HCT116 (cell line): ENCODE results near the gene KCNK18. TPM values are rescaled to one million over a fixed set of nuclear protein-coding genes. Genes with fewer than 3 reads are reported as not detected.
A peak's percentile ranks its signal among the peaks of the same experiment; 100 is the strongest.

Source experiments
- ATAC-seq: fragments of 200-7000 bp; cut with Tn5 transposase; 2 replicates; pipeline ENCODE4 v1.9.1; 2020; ENCODE audit warnings: mild to moderate bottlenecking, moderate library complexity
- BruUV-seq: library from RNA; stranded (reverse); fragments of 400-500 nt; replicated peaks from 2 replicates; lab custom pipeline; 2021; lab: Mats Ljungman, UMichigan
- CTCF ChIA-PET: fragments of 300-600 bp; sonication (Branson Sonifier 250); formaldehyde crosslinking; loops from one replicate; lab custom pipeline; 2021; ENCODE audit warnings: antibody characterized with exemption; lab: Charles Lee
- POLR2A ChIA-PET: fragments of 300-600, 350-600 bp; sonication (Branson Sonifier 250); formaldehyde crosslinking; loops from one replicate; lab custom pipeline; 2021; ENCODE audit warnings: antibody characterized with exemption; lab: Charles Lee
- RAD21 ChIA-PET, 2 experiments: fragments of 300-600 bp; sonication (Branson Sonifier 250); formaldehyde crosslinking; loops; one replicate each; lab custom pipeline; 2023; ENCODE audit warnings: low total read pairs in 2 of 2; ENCODE audit not compliant: uncharacterized antibody in 2 of 2, unreplicated experiment in 2 of 2, low non-redundant PET in 1 of 2; lab: Charles Lee
- DNase-seq: peaks from one replicate; pipeline ENCODE4 v3.0.0-alpha.2; 2010; ENCODE audit warnings: low read depth, low spot score
- H2AFZ ChIP-seq: fragments of 200-600 bp; shearing (Covaris generic), sonication (generic); 2 replicates; pipeline ENCODE4 v1.6.1; 2017; ENCODE audit warnings: low read depth, mixed run types, mixed read lengths, antibody characterized with exemption, low read length; ENCODE audit not compliant: poor library complexity, severe bottlenecking
- H3K27ac ChIP-seq: 2 replicates; pipeline ENCODE4 v1.5.1; 2012; ENCODE audit warnings: low read depth, low read length
- H3K27me3 ChIP-seq: fragments of 200-600 bp; sonication (generic); 2 replicates; pipeline ENCODE4 v1.6.1; 2016; ENCODE audit warnings: mixed run types, low read length, mixed read lengths; ENCODE audit not compliant: insufficient read depth
- H3K36me3 ChIP-seq, 2 experiments: fragments of 200-500 bp in 1 of 2; fragments of 200-600 bp in 1 of 2; sonication (Bioruptor generic) in 1 of 2; sonication (generic) in 1 of 2; 2 replicates each; pipeline versions ENCODE4 v1.5.1 to v1.6.1; 2014 to 2016; ENCODE audit warnings: low read length in 2 of 2, inconsistent platforms in 1 of 2, mixed read lengths in 1 of 2, mixed run types in 1 of 2; ENCODE audit not compliant: insufficient read depth in 2 of 2, control insufficient read depth in 1 of 2
- H3K4me1 ChIP-seq, 2 experiments: fragments of 200-600 bp in 1 of 2; sonication (generic) in 1 of 2; 2 replicates each; pipeline versions ENCODE4 v1.5.1 to v1.6.1; 2012 to 2017; ENCODE audit warnings: low read length in 2 of 2, inconsistent platforms in 1 of 2, mild to moderate bottlenecking in 1 of 2, mixed read lengths in 1 of 2, mixed run types in 1 of 2, moderate library complexity in 1 of 2; ENCODE audit not compliant: insufficient read depth in 2 of 2, control insufficient read depth in 1 of 2
- H3K4me2 ChIP-seq: fragments of 200-600 bp; sonication (generic); 2 replicates; pipeline ENCODE4 v1.6.1; 2017; ENCODE audit warnings: mixed run types, low read length, mixed read lengths
- H3K4me3 ChIP-seq, 2 experiments: fragments of 200-600 bp in 1 of 2; sonication (generic) in 1 of 2; replicated peaks in 1 of 2; 2 replicates each; pipeline ENCODE4 v1.5.1; 2011 to 2016; ENCODE audit warnings: low read length in 2 of 2, control low read depth in 1 of 2, low read depth in 1 of 2, mild to moderate bottlenecking in 1 of 2, mixed read lengths in 1 of 2, mixed run types in 1 of 2
- H3K79me2 ChIP-seq: fragments of 200-600 bp; sonication (generic); 2 replicates; pipeline ENCODE4 v1.6.1; 2017; ENCODE audit warnings: mild to moderate bottlenecking, mixed run types, low read length, moderate library complexity, mixed read lengths; ENCODE audit not compliant: insufficient read depth
- H3K9ac ChIP-seq: fragments of 200-600 bp; sonication (generic); 2 replicates; pipeline ENCODE4 v1.6.1; 2016; ENCODE audit warnings: low read length, mixed read lengths
- H3K9me2 ChIP-seq: fragments of 200-600 bp; sonication (generic), shearing (Covaris generic); 2 replicates; pipeline ENCODE4 v1.6.1; 2017; ENCODE audit warnings: mixed run types, mild to moderate bottlenecking, moderate library complexity; ENCODE audit not compliant: insufficient read depth
- H3K9me3 ChIP-seq, 2 experiments: fragments of 200-500 bp in 1 of 2; fragments of 200-600 bp in 1 of 2; sonication (Bioruptor generic) in 1 of 2; sonication (generic) in 1 of 2; 2 replicates each; pipeline ENCODE4 v1.6.1; 2014 to 2017; ENCODE audit warnings: low read length in 2 of 2, mixed read lengths in 2 of 2, inconsistent platforms in 1 of 2, low read depth in 1 of 2, mild to moderate bottlenecking in 1 of 2, mixed run types in 1 of 2, moderate library complexity in 1 of 2; ENCODE audit not compliant: control insufficient read depth in 1 of 2, insufficient read depth in 1 of 2
- H4K20me1 ChIP-seq: fragments of 200-600 bp; sonication (generic), shearing (Covaris generic); 2 replicates; pipeline ENCODE4 v1.6.1; 2017; ENCODE audit warnings: mixed run types, mild to moderate bottlenecking, moderate library complexity; ENCODE audit not compliant: insufficient read depth
- ATF3 ChIP-seq: IDR thresholded peaks from 2 replicates; pipeline ENCODE4 v1.6.1; 2012
- CBX3 ChIP-seq: IDR thresholded peaks from 2 replicates; pipeline ENCODE4 v1.6.1; 2012; ENCODE audit warnings: low read depth
- EZH2phosphoT487 ChIP-seq: fragments of 200-600 bp; IDR thresholded peaks from 2 replicates; pipeline ENCODE4 v1.6.1; 2018; ENCODE audit warnings: antibody characterized with exemption, borderline replicate concordance
- FOSL1 ChIP-seq: IDR thresholded peaks from 2 replicates; pipeline ENCODE4 v1.6.1; 2012; ENCODE audit warnings: low read depth
- JUND ChIP-seq: IDR thresholded peaks from 2 replicates; pipeline ENCODE4 v1.6.1; 2012
- MAX ChIP-seq: IDR thresholded peaks from 2 replicates; pipeline ENCODE4 v1.6.1; 2012
- POLR2A ChIP-seq: IDR thresholded peaks from 2 replicates; pipeline ENCODE4 v1.7.0; 2011; ENCODE audit warnings: borderline replicate concordance; ENCODE audit not compliant: insufficient read depth, insufficient read length; ENCODE audit errors: extremely low read depth
- POLR2AphosphoS5 ChIP-seq: IDR thresholded peaks from 2 replicates; pipeline ENCODE4 v1.6.1; 2011; ENCODE audit warnings: mild to moderate bottlenecking, low read depth, low read length, moderate library complexity
- RAD21 ChIP-seq: IDR thresholded peaks from 2 replicates; pipeline ENCODE4 v1.6.1; 2012; ENCODE audit warnings: low read depth, mild to moderate bottlenecking
- REST ChIP-seq: IDR thresholded peaks from 2 replicates; pipeline ENCODE4 v1.6.1; 2012; ENCODE audit warnings: low read depth
- SIN3A ChIP-seq: IDR thresholded peaks from 2 replicates; pipeline ENCODE4 v1.6.1; 2012; ENCODE audit warnings: low read depth
- SP1 ChIP-seq: IDR thresholded peaks from 2 replicates; pipeline ENCODE4 v1.6.1; 2012; ENCODE audit warnings: low read depth
- TCF7L2 ChIP-seq: IDR thresholded peaks from 2 replicates; pipeline ENCODE4 v1.7.0; 2011; ENCODE audit warnings: borderline replicate concordance, inconsistent platforms; ENCODE audit not compliant: insufficient read depth, insufficient read length; ENCODE audit errors: extremely low read depth
- ZNF274 ChIP-seq: fragments of 200-500 bp; sonication (Bioruptor generic); IDR thresholded peaks from 2 replicates; pipeline ENCODE4 v1.6.1; 2014; ENCODE audit warnings: mild to moderate bottlenecking, low read depth, low read length, inconsistent platforms
- intact Hi-C: fragments of 100-400 bp; cut with micrococcal nuclease; formaldehyde crosslinking; loops from 2 replicates; pipeline ENCODE4 v1.10.0; 2022
- total RNA-seq: library from RNA; stranded (reverse); gene quantifications from one replicate; pipeline ENCODE4 v1.2.1, GENCODE V29; 2021; ENCODE audit not compliant: unreplicated experiment

The KCNK18 gene
- total RNA-seq, 1 experiment from 2014 or later: not detected

GRCh38 chr10:117167346-117167788 is 29.9 kb upstream of the KCNK18 start:
- H3K9me2 ChIP-seq: no peaks in the 10 kb centered on the region
- no TSS peak for BruUV-seq
- intact Hi-C loops: loop anchor here (5.0 kb wide), 3 partner anchors 55 to 160 kb away; partner anchors contain the start of gene SHTN1
- no peaks in the 10 kb centered on the region for H3K79me2 ChIP-seq
- no peak for TF ChIP-seq CBX3
- no peak for TF ChIP-seq JUND
- no peak for TF ChIP-seq POLR2A
- no peak for TF ChIP-seq POLR2AphosphoS5
- TF ChIP-seq SP1: no peak
- no peak for TF ChIP-seq EZH2phosphoT487
- no peak for TF ChIP-seq FOSL1
- no peak for TF ChIP-seq REST
- no peak for TF ChIP-seq ATF3
- no peak for TF ChIP-seq SIN3A
- TF ChIP-seq MAX: no peak
- TF ChIP-seq RAD21: no peak
- no peak for TF ChIP-seq TCF7L2
- no peak for TF ChIP-seq ZNF274
- TF ChIP-seq, all 23 proteins: peak for 0
- ATAC-seq: no peak
- no peak overlapping the region for H3K27ac ChIP-seq
- CTCF ChIA-PET: interaction anchor here (0.7 to 17.7 kb wide), 19 partner anchors 9 to 533 kb away, joined by 3 to 629 read pairs (median 5); no protein-coding TSS in a partner anchor
- no peaks in the 10 kb centered on the region for H3K36me3 ChIP-seq
- no peaks in the 10 kb centered on the region for H3K9me3 ChIP-seq
- no peaks in the 10 kb centered on the region for H4K20me1 ChIP-seq
- RAD21 ChIA-PET: interaction anchor here (1.8 to 4.8 kb wide), 2 partner anchors 370 to 371 kb away, joined by 10 to 30 read pairs; no protein-coding TSS in a partner anchor
- no peak overlapping the region for H3K4me3 ChIP-seq
- H3K4me1 ChIP-seq: peaks cover 2 to 24% of the 10 kb centered on the region in 2 experiments; a peak in 3 of 4 replicates
- H2AFZ ChIP-seq: peak overlapping the region; percentile 88
- POLR2A ChIA-PET: interaction anchor here (1.0 kb wide), 1 partner anchor 380 kb away, joined by 4 read pairs; no protein-coding TSS in a partner anchor
- H3K27me3 ChIP-seq: peaks cover 13% of the 10 kb centered on the region; the same call in 1 of the 2 replicates
- no peak overlapping the region for H3K4me2 ChIP-seq
- H3K9ac ChIP-seq: no peak overlapping the region
- DNase-seq: no peak
